Measurements from ENCODE around the gene KRT3.

KRT3 gene

DNA sequence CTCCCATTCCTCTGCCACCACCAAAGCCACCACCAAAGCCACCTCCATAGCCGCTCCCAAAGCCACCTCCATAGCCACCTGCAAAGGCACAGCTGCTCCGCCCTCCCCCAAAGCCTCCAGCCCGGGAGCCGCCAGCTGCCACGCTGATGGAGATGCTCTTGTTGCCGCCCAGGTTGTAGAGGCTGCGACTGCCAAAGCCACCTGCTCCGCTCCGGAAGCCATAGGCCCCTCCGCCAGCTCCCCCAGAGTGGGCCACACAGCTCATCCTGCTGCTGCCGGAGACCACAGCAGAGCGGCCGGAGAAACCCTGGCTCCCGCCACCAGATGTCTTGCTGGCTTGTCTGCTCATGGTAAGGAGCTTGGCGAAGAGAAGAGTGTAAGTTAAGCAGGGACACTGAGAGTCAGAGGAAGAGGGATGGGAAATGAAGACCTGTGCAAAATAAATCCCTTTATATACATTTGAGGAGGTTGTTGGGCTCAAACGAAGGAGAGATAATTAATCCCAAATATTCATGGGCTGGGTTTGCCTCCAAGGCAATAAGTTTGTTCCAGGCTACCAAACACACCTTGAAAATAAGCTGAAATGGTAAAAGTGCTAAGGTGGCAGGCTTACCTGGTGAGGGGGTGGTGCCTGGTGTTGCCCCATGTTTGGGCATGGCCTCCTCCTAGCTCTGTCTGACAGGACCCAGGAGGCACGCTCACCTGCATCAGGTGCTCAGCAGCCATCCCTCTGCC is at the start of gene KRT3:
Gene KRT3 (minus strand): TSS at position 424 of the 735 bp plus-strand sequence. CDS start 75 bp downstream, at position 349.
- no peak for DNase-seq (ENCODE audit: low read depth in 1 of 2, low spot score in 1 of 2)

GRCh38 chr12:52844386-52844785 is 48.5 kb upstream of the KRT3 start:
- no peak for DNase-seq (ENCODE audit: low read depth in 1 of 2, low spot score in 1 of 2)

DNA sequence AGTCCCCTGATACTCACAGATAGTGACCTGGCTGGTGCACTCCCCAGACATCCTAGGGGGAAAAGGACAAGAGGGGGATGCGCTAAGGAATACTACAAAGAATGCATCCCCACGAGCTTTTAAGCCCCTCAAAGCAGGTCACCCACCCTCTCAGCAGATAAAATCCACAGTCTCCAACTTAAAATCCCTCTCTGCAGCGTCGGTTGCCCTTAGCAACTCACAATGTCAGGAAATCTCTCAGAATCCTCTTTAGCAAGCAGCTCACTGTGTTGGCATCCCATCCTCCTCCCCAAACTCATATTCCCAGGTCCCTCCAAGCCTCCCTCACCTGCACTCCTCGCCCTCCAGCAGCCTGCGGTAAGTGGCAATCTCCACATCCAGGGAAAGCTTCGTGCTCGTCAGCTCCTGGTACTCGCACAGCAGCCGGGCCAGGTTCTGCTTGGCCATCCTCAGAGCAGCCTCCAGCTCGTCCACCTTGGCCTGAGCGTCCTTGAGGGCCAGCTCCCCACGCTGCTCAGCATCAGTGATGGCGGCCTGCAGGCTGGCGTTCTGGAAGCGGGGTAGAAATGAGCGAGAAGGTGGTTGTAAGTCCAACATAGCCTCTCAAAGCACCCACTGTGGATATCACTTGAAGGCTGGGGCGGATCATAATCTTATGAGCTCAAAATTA is 43.7 kb upstream of the KRT3 start:
- no peak for DNase-seq (ENCODE audit: low read depth in 1 of 2, low spot score in 1 of 2)

GRCh38 chr12:52838609-52839435 is 42.9 kb upstream of the KRT3 start:
- no peak for DNase-seq (ENCODE audit: low read depth in 1 of 2, low spot score in 1 of 2)

DNA sequence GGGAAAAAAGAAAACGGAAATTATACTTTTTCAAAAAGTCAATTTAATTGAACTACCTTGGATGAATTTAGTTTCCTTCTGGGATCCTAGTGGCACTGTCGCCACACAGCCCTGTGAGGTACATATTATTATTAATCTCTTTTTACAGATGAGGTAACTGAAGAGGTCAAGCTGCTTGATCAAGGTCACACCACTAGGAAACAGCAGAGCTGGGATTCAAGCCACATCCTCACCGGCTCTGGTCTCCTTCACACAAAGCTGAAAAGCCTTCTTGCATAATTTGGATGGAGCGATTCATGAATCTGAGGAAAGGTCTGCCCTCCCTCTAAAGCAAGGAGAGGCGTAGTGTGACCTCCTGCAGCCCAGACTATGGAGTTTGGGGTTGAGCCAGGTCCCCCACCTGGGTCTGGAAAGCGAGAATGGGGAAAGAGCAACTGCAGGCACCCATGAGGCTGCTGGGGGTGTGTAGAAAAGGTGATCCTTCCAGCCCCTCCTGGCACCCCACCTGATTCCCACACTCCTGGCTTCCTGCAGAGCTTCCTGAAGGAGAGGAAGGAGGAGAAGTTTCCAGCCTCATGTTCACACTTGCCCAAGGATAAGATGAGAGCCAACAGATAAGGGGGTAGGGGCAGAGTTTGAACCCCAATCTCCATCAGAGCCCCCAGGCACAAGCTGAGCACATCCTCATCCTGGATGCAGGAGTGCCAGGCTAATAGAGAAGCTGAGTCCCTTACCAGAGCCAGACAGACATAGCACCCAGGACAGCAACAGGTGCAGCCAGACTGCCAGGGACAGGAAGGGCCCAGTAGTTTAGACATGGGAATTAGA is 42.1 kb upstream of the KRT3 start:
- DNase-seq (ENCODE audit: low read depth in 1 of 2, low spot score in 1 of 2): no peak

- DNase-seq (ENCODE audit: low read depth in 1 of 2, low spot score in 1 of 2): no peak
Measured at GRCh38 chr12:52837413-52837741, 41.5 kb upstream of the KRT3 start.

DNA sequence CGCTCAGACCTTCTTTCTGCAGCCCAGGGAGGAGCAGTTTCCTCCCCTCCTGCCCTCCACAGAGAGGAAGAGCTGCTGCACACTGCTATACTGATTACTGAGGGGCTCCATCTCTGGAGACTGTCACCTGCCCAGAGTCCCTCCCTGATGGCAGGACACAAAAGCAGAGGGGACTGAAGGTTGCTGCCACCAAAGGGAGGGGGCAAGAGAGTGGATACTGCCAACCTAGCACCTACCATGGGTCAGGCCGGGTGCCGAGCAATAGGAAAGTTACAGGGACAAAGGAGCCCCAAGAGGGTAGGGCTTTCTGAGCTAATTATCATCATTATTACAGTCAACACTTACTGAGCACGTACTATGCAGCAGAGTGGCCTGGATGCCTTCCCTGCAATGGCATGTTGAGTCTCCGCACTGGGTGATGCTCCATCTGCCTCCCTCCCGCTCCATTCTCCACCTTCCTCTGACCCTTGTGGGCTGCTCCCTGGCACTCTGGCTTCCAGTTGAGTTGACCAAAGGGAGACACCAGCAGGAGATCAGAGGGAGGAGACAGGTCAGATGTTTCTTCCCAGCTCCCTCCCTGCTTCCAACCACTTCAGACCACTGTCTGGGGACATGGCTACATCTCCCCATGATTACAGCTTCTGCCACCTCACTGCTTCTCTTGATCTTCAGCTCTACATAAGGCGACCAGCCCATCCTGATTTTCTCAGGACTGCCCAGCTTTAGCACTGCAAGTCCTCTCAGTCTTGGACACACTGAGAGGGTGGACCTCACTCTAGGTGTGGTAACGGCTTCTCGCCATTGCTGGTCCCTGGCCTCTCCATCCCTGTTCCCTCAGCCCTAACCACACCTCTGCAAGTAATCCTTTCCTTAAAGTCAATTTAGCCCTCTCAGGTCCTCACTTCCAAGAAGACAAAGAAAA is 40.8 kb upstream of the KRT3 start:
- DNase-seq (ENCODE audit: low read depth in 1 of 2, low spot score in 1 of 2): no peak

DNA sequence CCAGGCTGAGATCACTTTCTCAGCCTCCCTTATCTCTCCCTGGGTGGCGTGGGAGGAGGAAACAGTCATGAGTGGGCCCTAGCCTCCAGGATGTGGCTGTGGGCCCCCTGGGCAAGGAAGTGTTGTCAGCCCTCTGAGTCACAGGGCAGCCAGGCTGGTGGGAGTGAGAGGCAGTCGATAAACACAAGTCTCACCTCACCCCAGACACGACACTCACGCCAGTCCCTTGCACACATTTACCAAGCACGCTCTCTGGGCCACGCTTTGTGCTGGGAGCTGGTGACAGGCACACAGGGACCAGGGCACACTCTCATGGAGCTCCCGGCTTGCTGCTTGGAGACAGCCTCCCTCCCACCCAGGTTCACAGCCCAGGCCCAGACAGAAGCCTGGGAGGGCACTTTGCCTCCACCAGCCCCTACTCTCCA is 40.1 kb upstream of the KRT3 start:
- peak; percentile 11 to 45 for DNase-seq (ENCODE audit: low read depth in 1 of 2, low spot score in 1 of 2)

GRCh38 chr12:52835271-52836041 is 39.5 kb upstream of the KRT3 start:
- no peak for DNase-seq (ENCODE audit: low read depth in 1 of 2, low spot score in 1 of 2)

DNA sequence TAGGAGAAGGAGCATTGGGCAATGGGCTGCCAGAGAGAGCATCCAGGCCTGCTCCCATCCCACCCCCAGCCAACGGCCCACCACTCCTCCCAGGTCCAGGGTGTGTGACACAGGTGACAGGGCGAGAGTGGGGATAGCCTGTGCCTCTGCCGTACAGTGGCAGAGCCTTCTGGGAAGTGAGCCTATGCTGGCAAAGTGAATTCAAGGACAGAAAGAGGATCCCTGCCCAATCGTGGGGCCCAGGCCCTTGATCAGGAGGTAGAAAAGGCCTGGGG is 38.7 kb upstream of the KRT3 start:
- no peak for DNase-seq (ENCODE audit: low read depth in 1 of 2, low spot score in 1 of 2)

DNA sequence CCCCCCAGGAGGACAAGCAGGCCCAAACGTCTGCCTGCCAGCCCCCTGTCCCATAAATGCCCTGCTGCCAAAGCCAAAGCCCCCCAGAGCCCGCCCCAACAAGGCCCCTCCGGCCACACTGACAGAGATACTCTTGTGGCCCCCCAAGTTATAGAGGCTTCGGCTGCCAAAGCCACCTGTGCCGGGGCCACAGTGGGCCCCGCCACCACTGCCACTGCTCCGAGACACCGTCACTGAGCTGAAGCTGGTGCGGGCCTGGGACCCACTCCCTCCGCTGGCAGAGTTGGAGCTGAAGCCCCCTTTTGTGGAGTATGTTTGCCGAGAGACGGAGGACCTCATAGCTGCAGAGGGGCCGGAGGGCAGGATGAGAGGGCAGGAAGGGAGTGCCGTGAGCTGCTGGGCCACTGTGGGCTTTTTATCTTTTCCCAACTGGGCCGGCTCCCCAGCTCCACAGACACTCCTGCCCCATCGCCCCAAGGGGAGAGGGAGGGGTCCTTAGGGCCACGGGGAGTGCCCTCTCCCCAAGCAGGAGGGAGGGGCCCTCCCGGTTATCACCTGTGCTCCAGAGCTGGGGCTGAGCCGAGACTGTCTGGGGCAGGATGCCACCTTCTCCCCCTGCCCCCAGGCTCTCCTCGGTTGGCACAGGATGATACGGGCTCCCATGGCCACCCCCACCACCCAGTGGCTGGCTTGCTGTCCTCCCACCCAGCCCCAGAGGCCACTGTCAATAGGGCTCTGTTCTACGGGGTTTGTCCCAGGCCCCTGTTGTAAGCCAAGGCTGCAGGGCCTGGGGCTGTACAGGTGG is 38.2 kb upstream of the KRT3 start, which contains the start of gene KRT79:
Gene KRT79 (minus strand): TSS at position 390 of the 805 bp plus-strand sequence. CDS start 51 bp downstream, at position 339.
- DNase-seq (ENCODE audit: low read depth in 1 of 2, low spot score in 1 of 2): no peak

DNA sequence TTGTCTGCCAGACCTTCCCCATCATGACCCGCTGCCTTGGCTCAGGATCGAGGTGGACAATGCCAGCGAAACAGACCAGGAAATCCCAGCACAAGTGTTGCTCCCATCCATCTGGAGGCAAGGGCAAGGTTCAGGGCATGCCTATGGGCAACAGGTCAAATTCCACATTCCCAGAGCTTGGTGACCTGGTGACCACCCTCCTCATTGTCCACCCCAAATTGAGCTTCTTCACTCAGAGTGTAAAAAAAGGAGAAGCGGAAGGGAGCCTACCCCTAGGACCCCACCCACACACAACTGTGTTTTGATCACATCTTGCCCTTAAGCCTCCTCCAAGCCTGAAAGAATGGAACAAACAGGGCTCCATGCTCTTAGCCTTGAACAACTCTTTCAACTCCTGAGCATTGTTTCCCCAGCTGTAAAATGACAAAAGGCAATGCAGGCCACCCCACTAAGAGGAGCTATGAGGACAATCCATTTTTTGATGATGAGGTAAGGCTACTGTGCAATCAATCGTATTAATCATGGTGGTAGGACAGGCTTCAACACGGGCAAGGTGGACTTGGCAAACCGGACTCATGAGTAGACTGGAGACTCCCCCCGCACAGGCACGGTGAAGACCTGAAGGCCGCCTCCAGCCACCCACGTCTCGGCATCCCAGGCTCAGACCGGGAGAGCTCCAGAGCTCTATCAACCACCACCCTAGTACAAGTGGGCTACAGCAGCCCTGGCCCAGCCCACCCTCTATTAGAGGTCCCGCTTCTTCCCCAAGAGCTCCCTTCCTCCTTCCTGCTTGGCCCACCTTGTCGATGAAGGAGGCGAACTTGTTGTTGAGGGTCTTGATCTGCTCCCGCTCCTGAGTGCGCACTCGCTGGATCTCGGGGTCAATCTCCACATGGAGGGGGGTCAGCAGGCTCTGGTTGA is 37.3 kb upstream of the KRT3 start:
- no peak for DNase-seq (ENCODE audit: low read depth in 1 of 2, low spot score in 1 of 2)

- no peak for DNase-seq (ENCODE audit: low read depth in 1 of 2, low spot score in 1 of 2)
Measured at GRCh38 chr12:52832451-52832850, 36.5 kb upstream of the KRT3 start.

GRCh38 chr12:52831251-52831650 is 35.3 kb upstream of the KRT3 start:
- no peak for DNase-seq (ENCODE audit: low read depth in 1 of 2, low spot score in 1 of 2)

DNA sequence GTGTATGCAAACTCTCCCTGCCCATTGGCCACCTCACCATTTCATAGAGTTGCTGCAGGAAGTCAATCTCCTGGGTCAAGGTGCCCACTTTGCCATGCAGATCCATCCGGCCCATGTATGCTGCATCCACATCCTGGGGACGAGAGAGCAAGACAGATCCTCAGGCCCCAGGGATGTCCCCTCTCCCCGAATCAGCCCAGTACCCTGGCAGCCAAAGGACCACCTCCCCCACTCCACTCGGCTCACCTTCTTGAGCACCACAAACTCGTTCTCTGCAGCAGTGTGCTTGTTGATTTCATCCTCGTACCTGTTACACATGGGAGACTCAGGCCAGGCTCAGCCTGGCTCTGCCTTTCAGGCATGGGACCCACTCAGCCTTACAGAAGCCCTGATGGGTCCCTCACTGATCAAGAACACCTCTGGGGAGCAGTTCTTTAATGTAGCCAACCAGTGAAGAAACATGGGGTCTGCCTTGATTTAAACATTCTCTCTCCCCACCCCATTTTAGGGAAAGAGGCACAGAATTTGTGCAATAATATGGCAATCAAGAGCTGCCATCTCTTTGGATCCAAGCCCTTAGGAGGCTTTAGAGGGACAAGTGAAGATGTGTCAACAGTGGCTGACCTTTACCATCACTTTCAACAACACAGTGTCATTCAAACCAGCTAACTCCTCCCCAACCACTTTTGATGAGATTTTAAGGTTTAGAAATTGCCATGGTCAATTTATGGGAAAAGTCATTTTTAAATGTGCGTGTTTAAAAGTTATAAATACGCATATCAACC is 34.3 kb upstream of the KRT3 start:
- DNase-seq (ENCODE audit: low read depth in 1 of 2, low spot score in 1 of 2): no peak

- no peak for DNase-seq (ENCODE audit: low read depth in 1 of 2, low spot score in 1 of 2)
Measured at GRCh38 chr12:52828591-52829021, 32.7 kb upstream of the KRT3 start.

GRCh38 chr12:52828156-52828555 is 32.2 kb upstream of the KRT3 start:
- DNase-seq (ENCODE audit: low read depth in 1 of 2, low spot score in 1 of 2): no peak
